Vagina (tissue), 2 donors: ENCODE results near the gene SPAG6.

Experiments
- CTCF ChIP-seq, 3 experiments: fragments of 450-650 bp in 2 of 3; fragments of 200-600 bp in 1 of 3; sonication (generic) in 1 of 3; IDR thresholded peaks; one replicate each; pipeline ENCODE4 v1.5.1; 2017 to 2019; ENCODE audit warnings: antibody characterized with exemption in 3 of 3, mild to moderate bottlenecking in 2 of 3, moderate library complexity in 2 of 3
- POLR2A ChIP-seq, 2 donors: fragments of 450-650 bp; IDR thresholded peaks; one replicate each; pipeline ENCODE4 v1.6.1; 2017; ENCODE audit warnings: antibody characterized with exemption in 2 of 2, mild to moderate bottlenecking in 2 of 2, moderate library complexity in 2 of 2
- POLR2AphosphoS5 ChIP-seq, 2 donors: sonication (generic); formaldehyde crosslinking; IDR thresholded peaks; one replicate each; pipeline ENCODE4 v1.9.0; 2017; ENCODE audit warnings: antibody characterized with exemption in 2 of 2, mild to moderate bottlenecking in 2 of 2, low read depth in 1 of 2; ENCODE audit not compliant: insufficient read depth in 1 of 2

GRCh38 chr10:22365644-22366434 lies 20.5 kb downstream of the SPAG6 start:
- no peak for TF ChIP-seq POLR2AphosphoS5 (IDR thresholded peaks at IDR 0.05; ENCODE audit: insufficient read depth in 1 of 2, low read depth in 1 of 2)
- TF ChIP-seq CTCF (IDR thresholded peaks at IDR 0.05), result no peak
- no peak for TF ChIP-seq POLR2A (IDR thresholded peaks at IDR 0.05)
